ENCODE results near the gene ADAMTS8. TPM values are rescaled to one million over a fixed set of nuclear protein-coding genes. Genes with fewer than 3 reads are reported as not detected.
A peak's percentile ranks its signal among the peaks of the same experiment; 100 is the strongest.

ADAMTS8 gene
- total and polyA plus RNA-seq, 2 donors (not counting 1 experiment from before 2014, with no cell fraction given): 15.0 to 18.8 TPM

- no peak overlapping the region for H3K9ac ChIP-seq (ENCODE audit: insufficient read depth, low read length)
- no peak overlapping the region for H3K4me3 ChIP-seq (replicated peaks in 1 of 4; ENCODE audit: control extremely low read depth in 1 of 4, insufficient read depth in 1 of 4, low read depth in 3 of 4, low read length in 4 of 4)
- H3K9me3 ChIP-seq (ENCODE audit: control insufficient read depth, insufficient read depth, low read depth, low read length): no peaks in the 10 kb centered on the region
- no peak overlapping the region for H3K4me2 ChIP-seq (ENCODE audit: extremely low read depth, insufficient read depth, low read length)
- TF ChIP-seq CTCF (conservative IDR thresholded peaks at IDR 0.05 in 1 of 2, IDR thresholded peaks at IDR 0.05 in 1 of 2; ENCODE audit: low read depth in 1 of 2, low read length in 2 of 2): no peak
- no peak for TF ChIP-seq EZH2 (IDR thresholded peaks at IDR 0.05; ENCODE audit: low read length, missing control alignments)
- peaks cover 27% of the 10 kb centered on the region for H3K4me1 ChIP-seq (ENCODE audit: control insufficient read depth, extremely low read depth, insufficient read depth, low read length)
- no peak overlapping the region for H2AFZ ChIP-seq (ENCODE audit: low read length)
- H3K36me3 ChIP-seq (ENCODE audit: control insufficient read depth, insufficient read depth, low read length): no peaks in the 10 kb centered on the region
- no peak for DNase-seq (ENCODE audit: low read depth in 2 of 2)
- no peaks in the 10 kb centered on the region for H3K79me2 ChIP-seq (ENCODE audit: control insufficient read depth, insufficient read depth, low read length)
- no peak overlapping the region for H3K27ac ChIP-seq (ENCODE audit: insufficient read depth, low read length)
- H4K20me1 ChIP-seq (ENCODE audit: control insufficient read depth, extremely low read depth, insufficient read depth, low read length): no peaks in the 10 kb centered on the region
- no peaks in the 10 kb centered on the region for H3K27me3 ChIP-seq (ENCODE audit: control insufficient read depth, insufficient read depth, low read length)
These were observed 11.5 kb downstream of the ADAMTS8 start for GRCh38 chr11:130416906-130417305.

GRCh38 chr11:130416530-130416882 lies 11.9 kb downstream of the ADAMTS8 start:
- Histone ChIP-seq H4K20me1 (ENCODE audit: control insufficient read depth, extremely low read depth, insufficient read depth, low read length) (no peaks in the 10 kb centered on the region), H2AFZ (ENCODE audit: low read length) (no peak overlapping the region), H3K27me3 (ENCODE audit: control insufficient read depth, insufficient read depth, low read length) (no peaks in the 10 kb centered on the region), H3K4me2 (ENCODE audit: extremely low read depth, insufficient read depth, low read length) (no peak overlapping the region), H3K9me3 (ENCODE audit: control insufficient read depth, insufficient read depth, low read depth, low read length) (no peaks in the 10 kb centered on the region), H3K79me2 (ENCODE audit: control insufficient read depth, insufficient read depth, low read length) (no peaks in the 10 kb centered on the region), H3K36me3 (ENCODE audit: control insufficient read depth, insufficient read depth, low read length) (no peaks in the 10 kb centered on the region), H3K4me1 (ENCODE audit: control insufficient read depth, extremely low read depth, insufficient read depth, low read length) (peaks cover 27% of the 10 kb centered on the region), H3K4me3 (replicated peaks in 1 of 4; ENCODE audit: control extremely low read depth in 1 of 4, insufficient read depth in 1 of 4, low read depth in 3 of 4, low read length in 4 of 4) (no peak overlapping the region), H3K27ac (ENCODE audit: insufficient read depth, low read length) (no peak overlapping the region), H3K9ac (ENCODE audit: insufficient read depth, low read length) (no peak overlapping the region)
- no peak for TF ChIP-seq EZH2 (IDR thresholded peaks at IDR 0.05; ENCODE audit: low read length, missing control alignments)
- DNase-seq (ENCODE audit: low read depth in 2 of 2): no peak

GRCh38 chr11:130415731-130416529 lies 12.5 kb downstream of the ADAMTS8 start:
- Histone ChIP-seq H3K4me3 (replicated peaks in 1 of 4; ENCODE audit: control extremely low read depth in 1 of 4, insufficient read depth in 1 of 4, low read depth in 3 of 4, low read length in 4 of 4) (no peak overlapping the region), H3K9me3 (ENCODE audit: control insufficient read depth, insufficient read depth, low read depth, low read length) (no peaks in the 10 kb centered on the region), H3K36me3 (ENCODE audit: control insufficient read depth, insufficient read depth, low read length) (no peaks in the 10 kb centered on the region), H3K27ac (ENCODE audit: insufficient read depth, low read length) (no peak overlapping the region), H3K27me3 (ENCODE audit: control insufficient read depth, insufficient read depth, low read length) (no peaks in the 10 kb centered on the region), H3K4me2 (ENCODE audit: extremely low read depth, insufficient read depth, low read length) (no peak overlapping the region), H2AFZ (ENCODE audit: low read length) (no peak overlapping the region), H3K9ac (ENCODE audit: insufficient read depth, low read length) (no peak overlapping the region), H3K4me1 (ENCODE audit: control insufficient read depth, extremely low read depth, insufficient read depth, low read length) (peaks cover 23% of the 10 kb centered on the region), H4K20me1 (ENCODE audit: control insufficient read depth, extremely low read depth, insufficient read depth, low read length) (no peaks in the 10 kb centered on the region), H3K79me2 (ENCODE audit: control insufficient read depth, insufficient read depth, low read length) (no peaks in the 10 kb centered on the region)
- peak in 1 of 2 donors; percentile 32 for DNase-seq (ENCODE audit: low read depth in 2 of 2)
- TF ChIP-seq EZH2 (IDR thresholded peaks at IDR 0.05; ENCODE audit: low read length, missing control alignments) (no peak), CTCF (conservative IDR thresholded peaks at IDR 0.05 in 1 of 2, IDR thresholded peaks at IDR 0.05 in 1 of 2; ENCODE audit: low read depth in 1 of 2, low read length in 2 of 2) (no peak)
